Activated CD4-positive, alpha-beta T cell treated with anti-CD3 and anti-CD28 coated beads for 4 hours (primary cell): ENCODE data around the gene KEL.
A peak's percentile ranks its signal among the peaks of the same experiment; 100 is the strongest.

Experiments used
- DNase-seq, 2 donors: peaks; one replicate each; pipeline ENCODE4 v3.0.0-alpha.2; 2020

Gene KEL

GRCh38 chr7:142960955-142961512, 1.1 kb downstream of the KEL start:
- DNase-seq, result no peak

GRCh38 chr7:142959202-142959601, 3.0 kb downstream of the KEL start:
- DNase-seq, result no peak

DNA sequence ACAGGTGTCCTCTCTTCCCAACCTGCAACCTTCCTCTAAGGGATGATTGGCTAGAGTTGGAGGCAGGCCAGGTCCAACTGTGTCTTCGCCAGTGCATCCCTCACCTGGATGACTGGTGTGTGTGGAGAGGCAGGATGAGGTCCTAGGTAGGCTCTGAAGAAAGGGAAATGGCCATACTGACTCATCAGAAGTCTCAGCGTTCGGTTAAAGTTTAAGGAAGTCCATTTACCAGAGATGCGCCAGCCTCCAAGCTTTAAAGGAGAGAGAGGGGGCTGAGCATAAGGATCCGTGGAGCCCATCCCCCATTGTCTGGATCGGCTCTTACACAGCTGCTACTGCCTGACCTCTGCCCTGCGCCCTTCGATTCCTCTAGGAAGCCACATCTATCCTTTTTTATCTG, 4.4 kb downstream of the KEL start:
- DNase-seq, result no peak

GRCh38 chr7:142956951-142957623, 5.1 kb downstream of the KEL start:
- DNase-seq, result no peak

DNA sequence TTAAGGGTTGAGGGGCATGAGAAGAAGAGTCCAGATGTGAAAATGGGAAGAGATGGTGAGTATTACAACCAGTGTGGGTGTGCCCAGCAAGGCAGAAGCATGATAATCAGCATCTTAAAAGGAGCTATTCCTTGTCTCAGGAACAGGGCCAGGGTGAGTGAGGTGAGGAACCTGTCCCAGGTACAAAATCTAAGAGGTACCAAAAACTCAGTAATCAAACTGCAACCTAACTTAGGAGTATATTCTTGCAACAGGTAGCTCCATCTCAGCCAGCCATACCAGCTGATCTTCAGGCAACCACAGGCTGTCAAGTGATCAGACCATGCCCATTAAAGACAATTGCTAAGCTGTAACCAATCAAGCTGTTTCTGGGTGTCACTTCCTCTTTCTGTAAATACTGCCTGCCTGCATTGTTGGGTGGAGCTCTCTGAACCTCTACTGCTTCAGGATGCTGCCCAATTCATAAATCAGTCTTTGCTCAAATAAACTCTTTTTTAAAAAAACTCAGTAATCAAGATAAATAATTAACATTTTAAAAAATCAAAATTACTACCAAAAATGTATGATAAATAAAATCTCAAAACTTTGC, 7.4 kb downstream of the KEL start:
- no peak for DNase-seq

GRCh38 chr7:142950235-142950634, 11.9 kb downstream of the KEL start:
- no peak for DNase-seq

- DNase-seq, result no peak
Measured at GRCh38 chr7:142948603-142949002, 13.6 kb downstream of the KEL start.

DNA sequence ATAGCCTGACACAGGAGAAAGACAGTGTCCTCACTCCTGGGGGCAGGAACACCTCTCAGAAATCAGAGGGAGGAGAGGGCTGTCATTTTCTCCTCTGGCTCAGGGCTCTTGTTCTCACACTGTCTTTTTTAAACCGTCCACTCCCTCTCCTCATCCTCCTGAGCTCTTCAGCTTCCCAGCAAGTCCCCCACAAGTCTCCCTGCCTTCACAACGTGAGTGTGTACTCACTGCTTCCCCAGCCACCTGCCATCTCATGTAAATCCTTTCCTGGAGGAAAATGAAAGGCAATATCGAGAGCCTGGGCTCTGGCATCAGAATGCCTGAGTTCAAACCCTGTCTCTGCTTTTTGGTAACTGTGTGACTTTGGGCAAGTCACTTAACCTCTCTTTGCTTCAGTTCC, 17.2 kb downstream of the KEL start:
- DNase-seq, result no peak

GRCh38 chr7:142943706-142944268, 18.4 kb downstream of the KEL start:
- DNase-seq, result no peak

DNA sequence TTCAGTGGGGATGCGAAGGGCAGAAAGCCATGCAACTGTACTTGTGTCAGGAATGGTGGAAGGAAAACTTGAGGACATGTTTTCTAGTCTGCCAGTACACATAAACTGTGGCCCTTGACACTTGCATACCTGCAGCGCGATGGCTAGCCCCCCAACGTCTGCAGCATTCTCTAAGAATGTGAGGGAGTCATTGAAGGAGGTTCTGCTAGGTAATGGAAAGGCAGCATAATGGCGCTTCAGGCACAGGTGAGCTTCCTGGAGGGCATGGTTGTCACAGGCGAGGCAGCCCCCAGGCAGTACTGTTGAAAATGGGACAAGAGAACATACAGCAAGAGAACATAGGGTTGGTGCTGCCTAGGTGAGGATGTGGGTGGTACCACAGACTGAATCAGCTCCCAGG, 19.4 kb downstream of the KEL start:
- no peak for DNase-seq

DNA sequence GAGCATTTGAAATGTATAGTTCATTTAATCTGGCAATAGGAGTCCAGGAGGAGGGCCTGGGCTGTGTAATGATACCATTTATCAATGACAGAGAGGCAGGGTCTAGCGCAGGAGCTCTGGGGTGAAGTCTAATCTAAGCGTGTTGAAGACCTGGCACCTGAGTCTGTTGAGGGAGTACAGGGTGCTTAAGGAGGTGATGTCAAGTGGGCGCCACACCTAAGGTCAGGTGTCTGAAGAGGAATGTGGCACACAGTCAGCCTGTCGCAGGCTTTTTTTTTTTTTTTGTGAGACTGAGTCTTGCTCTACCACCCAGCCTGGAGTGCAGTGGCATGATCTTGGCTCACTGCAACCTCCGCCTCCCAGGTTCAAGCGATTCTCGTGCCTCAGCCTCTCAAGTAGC, 20.6 kb downstream of the KEL start:
- DNase-seq, result no peak

DNA sequence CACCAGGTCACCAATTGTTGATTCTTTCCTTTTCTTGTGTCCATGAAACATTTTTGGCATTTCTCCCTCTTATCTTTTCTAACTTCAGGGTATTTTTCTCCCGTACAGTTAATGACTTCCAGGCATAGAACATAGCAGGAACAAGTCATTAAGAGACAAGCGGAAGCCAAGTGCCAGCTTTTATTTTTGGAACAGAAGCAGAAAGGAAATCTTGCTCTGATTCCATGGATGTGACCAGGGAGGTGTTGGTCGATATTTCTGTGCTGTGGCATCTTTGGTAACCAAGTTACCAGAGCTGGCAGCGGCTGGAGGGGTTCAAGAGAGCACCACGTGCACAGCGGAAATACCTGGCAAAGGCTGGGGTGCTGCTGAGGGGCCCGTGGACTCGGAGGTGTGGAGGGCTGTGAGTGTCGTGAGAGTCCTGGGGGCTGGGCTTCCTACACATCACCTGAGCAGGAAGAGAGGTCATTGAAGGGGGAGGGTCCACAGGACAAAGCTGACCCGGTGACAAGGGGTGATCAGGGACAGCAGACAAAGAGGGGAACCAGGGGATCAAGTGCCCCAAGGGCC, 21.1 kb downstream of the KEL start:
- DNase-seq, result no peak

DNA sequence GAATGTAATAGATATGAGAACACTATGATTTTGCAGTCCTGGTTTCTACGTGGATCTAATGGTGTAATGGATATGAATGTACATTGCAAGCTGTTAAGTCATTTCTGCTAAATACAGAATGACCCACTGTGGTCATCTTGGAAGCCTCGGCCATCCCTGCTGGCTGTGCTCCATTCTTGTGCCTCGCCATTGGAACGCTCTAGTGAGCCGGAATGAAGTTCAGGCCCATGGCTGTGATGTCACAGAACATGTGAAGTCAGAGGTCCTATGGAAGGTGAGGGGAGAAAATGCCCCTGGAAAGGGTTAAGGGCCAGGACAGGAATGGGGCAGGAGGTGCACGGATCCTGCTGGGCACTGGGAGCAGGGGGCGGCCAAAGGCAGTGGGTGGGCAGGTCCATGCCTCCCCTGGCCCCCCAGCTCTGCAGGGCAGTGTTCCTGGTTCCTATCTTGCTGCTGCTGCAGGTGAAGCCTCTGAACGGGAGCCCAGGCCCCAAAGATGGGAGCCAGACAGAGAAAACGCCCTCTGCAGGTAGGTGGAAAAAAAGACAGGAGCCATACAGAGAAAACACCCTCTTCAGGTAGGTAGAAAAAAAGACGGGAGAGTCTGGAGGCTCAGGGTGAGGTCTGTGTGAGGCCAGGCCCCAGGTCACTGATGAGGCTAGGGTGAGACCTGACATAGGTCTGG, 22.8 kb downstream of the KEL start, which contains the start of gene LLCFC1:
LLCFC1 (plus strand) TSS at position 259 of the 685 bp plus-strand sequence; CDS start at position 397, 138 bp downstream.
- DNase-seq, result peak in 1 of 2 donors; percentile 4

GRCh38 chr7:142938611-142939010, 23.6 kb downstream of the KEL start:
- no peak for DNase-seq

DNA sequence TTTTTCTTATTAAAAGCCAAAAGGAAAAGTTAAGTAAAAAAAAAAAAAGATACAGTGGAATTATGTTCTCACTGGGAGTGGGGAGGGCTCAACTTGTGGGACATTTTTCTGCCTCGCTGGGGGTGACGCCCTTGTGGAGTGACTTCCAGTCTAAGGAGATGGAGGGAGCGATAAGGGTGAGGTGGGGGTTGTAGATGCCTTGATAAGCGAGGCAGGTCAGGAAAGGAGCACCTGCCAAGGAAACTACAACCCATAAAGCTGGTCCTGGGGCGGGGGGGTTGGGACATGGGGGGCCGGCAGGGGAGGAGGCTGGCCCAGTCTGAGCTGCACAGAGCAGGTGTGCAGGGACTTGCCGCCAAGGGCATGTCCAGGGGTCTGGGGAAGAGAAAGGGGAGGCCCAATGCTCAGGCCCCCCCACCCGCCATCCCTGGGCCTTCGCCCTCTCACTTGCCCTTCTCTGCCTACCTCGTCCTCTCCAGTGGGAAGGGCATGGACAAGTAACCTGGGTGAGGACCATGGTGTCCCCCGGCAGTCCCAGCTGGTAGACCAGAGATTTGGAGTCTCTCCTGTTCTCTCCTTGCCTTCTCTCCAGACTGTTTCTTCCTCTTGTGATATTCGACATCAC, 26.1 kb downstream of the KEL start:
- DNase-seq, result no peak

- no peak for DNase-seq
Measured at GRCh38 chr7:142934056-142934455, 28.1 kb downstream of the KEL start.

DNA sequence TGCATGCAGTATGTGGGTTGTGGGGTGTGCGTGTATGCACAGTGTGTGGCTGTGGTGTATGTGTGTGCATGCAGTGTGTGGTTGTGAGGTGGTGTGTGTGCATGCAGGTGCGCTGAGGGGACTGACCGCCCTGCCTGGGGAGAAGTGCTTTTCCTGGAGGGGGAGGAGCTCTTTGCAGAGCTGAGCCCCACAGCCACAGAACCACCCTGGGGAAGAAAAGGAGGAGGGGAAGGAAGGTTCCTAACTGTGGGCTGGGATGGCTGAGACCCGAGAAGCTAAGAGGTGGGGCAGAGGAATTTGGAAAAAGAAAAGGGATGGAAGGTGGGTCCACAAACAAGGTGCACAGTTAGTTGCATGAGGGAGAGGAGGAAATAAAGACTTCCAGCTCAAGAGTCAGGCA, 28.5 kb downstream of the KEL start, which contains the start of gene TRPV5:
TRPV5 (minus strand) TSS at position 123 of the 400 bp plus-strand sequence. CDS start 287 bp downstream, outside the sequence.
- DNase-seq, result no peak

DNA sequence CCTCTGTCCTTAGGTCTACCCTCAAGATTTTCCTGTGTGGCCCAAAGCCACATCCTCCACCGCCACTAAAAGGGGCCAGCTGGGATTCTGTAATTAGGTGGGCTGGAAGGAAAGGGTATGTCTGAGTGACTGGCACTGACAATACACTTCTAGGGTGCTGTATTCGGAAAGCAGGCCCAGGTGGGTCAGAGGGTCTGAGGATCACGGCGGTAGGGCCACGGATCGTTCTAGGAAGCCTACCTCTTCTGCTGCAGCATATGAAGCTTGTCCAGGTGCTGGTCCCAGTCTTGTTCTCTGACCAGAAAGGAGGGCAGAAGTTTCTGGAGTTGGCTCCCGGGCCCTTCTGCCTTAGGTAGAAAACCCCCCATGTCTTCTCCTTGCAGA, 29.1 kb downstream of the KEL start:
- no peak for DNase-seq

DNA sequence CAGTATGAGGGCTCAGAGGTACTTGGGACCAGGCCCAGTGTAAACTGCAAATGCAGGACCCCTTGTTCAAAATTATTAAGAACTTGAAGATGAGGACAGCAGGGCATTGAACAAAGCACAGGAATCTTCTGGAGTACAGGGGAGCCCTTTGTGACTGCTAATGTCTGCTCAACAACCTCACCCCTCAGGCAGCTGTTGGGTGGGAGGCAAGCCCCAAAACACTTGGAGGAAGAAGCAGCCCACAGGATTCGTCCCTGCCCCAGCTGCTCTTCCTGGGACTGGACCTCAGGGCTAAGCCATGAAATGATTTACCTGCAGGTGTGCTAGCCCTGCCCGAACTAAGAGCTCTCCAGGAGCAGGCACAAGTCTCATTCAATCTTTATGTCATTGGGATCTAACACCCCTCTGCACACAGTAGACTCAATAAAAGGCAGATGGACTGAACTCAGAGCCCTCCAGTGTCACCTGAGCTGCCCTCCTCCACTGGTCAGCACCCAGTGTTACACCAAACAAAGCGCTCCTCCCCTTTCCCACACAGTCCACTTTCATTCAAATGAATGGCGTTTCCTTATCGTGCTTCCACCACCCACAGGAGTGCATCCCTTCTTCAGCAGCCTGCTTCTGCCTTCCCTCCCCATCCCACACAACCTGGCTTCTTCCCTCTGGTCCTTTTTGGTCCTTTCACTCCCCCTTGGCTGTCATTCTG, 29.6 kb downstream of the KEL start:
- DNase-seq, result no peak

DNA sequence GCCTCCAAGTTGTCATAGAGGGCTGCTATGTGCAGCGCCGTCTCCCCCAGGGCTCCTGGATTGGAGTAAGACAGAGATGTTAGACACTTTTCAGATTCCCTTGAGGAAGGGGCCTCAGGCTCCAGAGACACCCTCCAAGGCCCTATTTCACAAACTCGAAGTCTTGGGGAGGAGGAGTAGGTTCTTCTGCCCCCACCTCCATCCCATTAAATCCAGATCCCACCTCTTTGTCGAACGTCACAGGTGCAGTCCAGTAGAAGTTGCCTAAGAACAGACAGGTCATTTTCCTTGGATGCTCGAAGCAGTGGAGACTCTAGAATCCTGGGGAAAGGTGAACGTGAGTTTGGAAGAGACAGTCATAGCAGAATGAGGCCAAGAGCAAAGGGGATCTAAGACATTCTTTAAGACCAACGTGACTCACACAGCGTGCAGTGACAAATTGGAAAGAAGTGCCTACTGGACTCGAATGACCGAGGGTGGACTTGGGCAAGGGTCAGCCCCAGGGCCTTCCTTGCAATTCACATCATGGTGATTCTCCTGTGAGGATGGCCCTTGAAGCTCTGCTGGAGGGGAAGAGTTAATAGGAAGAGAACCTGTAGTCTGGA, 31.9 kb downstream of the KEL start:
- DNase-seq, result no peak

DNA sequence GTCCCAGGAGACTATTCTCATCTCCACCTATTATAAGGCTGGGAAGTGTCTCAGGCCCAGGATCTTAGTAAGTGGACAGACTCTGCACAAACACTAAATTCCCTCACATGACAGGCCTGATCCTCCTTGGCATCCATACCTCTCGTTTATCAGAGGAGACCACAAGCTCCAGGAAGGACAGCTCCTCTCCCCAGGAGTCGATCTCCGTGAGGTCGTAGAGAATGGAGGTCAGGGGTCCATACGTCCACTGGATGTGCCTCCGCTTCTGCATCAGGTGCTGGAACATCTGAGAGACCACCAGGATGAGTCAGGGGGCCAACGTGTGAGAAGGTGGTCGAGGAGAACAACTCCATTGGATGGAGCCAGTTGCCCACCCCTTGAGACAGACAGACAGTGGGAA, 34.2 kb downstream of the KEL start:
- no peak for DNase-seq
